GM18511 (cell line): ENCODE results near the gene TDRD9.

ENCODE experiments used
- ATAC-seq: cut with Tn5 transposase; IDR thresholded peaks from one replicate; pipeline ENCODE4 v1.9.1; 2021; ENCODE audit warnings: mild to moderate bottlenecking, moderate library complexity; ENCODE audit not compliant: unreplicated experiment

Gene TDRD9

DNA sequence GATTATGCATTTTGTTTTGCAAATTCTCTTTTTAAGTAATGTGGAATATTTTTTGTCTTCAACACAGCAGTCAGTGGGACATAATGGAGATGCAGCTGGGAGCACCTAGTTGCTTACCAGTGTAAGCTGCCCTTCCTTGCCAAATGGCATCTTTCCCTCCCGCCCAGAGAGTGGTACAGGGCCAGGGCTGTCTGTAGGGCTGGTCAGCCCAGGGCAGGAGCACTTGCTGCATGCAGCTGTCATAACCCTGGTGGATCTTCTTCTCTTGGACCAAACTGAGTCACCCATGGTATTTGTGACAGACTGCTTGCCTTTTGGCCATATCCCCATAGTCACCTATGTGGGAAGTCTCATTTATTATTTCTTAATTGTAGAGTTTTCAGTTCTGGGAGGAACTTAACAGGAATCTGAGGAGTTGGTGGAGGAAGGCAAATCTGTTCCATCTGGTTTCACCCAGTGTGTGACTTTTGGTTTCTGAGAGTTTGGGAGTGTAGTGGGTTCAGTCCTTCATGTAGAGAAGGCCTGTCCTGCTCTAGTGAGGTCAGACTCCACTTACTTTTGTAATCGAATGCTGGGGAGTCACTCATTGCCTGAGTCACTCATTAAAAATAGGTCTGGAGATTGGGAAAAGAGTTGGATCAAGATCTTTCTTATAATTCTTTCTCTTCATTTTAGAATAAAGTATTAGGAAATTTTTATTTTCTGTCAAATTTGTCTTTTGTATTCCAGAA, 95.2 kb downstream of the TDRD9 start:
- no peak for ATAC-seq

DNA sequence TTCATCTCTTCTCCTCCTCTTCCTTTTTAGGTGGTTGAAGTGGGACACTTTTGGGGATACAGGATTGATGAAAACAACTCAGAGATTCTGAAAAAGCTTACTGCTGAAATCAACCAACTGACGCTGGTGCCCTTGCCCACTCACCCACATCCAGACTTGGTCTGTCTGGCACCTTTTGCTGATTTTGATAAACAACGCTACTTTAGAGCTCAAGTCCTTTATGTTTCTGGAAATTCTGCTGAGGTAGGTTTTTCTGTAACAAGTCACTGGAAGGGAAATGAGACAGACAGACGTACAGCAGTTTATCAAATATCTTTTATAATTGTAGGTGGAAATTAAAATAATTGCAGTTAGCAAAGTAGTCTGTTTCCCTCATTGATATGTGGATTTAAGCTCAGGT, 97.3 kb downstream of the TDRD9 start:
- ATAC-seq, result no peak

DNA sequence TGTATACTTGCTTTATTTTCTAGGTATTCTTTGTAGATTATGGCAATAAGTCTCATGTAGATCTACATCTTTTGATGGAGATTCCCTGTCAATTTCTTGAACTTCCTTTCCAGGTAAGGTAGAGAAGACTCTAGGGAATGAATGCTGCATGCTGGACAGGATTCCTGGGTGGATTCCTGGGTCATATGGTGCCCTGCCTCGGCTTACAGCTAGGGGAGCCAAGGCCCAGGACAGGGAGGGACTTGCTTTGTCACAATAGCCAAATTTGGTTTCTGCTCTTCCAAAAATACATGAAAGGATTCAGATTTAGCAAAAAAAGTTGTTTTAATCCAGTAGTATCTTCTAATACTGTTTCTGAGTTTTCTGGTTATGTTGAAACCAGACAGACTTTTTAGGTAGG, 97.8 kb downstream of the TDRD9 start:
- no peak for ATAC-seq

DNA sequence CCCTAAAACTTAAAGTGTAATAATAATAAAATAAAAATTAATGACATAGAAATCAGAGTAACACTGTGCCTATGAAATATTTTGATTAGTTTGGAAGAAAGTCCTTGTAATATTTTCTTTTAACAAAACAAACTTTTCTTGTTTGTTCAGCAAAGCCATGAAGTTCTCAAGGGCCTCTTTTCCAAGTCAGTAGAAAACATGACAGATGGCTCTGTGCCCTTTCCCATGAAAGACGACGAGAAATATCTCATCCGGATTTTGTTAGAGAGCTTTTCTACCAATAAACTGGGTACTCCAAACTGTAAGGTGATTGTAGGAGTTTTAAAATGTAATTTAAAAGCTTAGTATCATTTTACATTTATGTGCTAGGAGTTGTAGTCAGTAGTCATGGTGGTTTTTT, 102.7 kb downstream of the TDRD9 start:
- no peak for ATAC-seq

DNA sequence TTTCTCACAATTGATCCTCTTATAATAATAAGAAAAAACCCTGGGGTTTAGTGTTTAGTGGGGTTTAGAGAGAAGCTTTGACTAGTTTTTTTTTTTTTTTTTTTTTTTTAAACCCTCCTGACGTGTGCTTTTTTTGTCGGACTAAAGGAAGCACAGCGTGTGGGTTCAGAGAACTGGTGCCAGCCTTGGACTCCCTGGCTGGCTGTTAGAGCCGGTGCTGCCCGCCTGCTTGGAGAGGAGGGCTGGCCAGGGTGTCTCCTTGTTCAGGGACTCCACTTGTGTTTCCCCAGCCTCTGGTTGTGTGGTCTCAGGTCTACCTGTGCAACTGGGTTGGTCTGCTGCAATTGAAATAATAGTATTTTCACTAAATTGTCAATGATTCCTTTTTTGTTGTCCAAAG, 103.1 kb downstream of the TDRD9 start:
- no peak for ATAC-seq

DNA sequence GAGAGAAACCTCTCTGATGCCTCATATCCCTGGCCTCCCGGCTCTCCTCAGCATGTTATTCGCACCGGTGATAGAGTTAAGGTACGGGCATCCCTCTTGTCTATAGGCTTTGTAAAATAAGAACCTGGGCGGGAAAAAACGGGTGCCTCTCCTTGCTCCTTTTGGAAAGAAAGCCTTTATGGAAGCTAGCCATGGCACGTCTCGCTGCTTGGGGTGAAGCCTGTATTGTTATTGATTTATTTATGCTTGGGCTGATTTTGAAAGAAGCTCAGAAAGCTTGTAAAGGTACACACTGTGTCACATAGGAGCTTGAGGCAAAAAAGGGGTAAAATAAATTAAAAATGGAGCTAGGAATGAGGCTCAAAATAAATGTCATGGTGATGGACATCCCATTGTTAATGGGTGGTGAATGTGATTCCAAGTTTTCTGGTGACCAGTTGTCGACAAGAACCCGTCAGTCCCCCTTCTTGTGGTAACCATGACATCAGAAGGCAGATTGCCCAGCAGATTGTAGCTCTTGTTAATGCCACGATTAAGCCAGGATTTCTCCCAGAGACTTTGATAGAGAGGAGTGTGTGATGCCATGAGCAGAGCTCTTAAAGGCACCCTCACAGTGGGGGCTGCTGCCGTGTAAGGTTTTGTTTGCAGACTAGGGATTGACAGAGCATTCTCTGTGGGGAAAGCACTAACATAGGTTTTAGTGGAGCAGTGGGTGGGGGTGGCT, 106.9 kb downstream of the TDRD9 start:
- ATAC-seq, result no peak

DNA sequence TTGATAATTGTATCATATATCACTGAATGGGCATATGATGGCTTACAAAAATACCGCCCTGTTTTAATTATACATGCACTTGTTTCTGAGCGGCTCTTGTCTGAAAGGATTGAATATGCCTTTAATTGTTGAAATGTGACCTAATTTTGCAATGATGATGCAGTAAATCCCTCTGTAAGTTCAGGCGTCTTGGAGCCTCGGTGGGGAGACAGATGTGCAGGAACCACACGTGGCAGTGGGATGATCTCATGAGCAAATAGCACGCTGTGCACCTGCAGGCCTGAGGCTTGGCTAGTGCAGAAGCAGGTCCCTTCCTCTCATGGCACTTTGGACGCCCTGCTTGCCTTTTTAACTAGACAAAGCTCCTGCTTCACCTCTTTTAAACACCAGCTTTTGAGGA, 108.0 kb downstream of the TDRD9 start:
- no peak for ATAC-seq

DNA sequence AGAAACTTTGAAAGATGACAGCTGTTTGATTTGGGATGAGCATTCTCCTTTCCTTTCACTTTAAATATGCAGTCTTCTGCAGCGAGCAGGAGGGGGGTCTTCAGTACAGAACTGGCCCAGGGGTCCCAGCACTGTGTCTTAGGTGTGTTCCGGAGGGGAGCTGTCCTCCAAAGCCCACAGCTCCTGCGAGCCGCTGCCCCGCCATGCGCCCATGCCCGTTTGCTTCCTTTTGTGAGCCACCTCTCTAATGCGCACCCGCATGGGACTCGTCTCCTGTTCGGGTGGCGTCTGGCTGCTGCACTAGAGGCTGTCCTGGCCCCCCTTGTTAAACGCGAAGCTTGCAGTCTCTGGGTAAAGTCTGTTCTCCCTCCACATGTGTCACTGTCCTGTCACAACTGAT, 108.8 kb downstream of the TDRD9 start:
- no peak for ATAC-seq

DNA sequence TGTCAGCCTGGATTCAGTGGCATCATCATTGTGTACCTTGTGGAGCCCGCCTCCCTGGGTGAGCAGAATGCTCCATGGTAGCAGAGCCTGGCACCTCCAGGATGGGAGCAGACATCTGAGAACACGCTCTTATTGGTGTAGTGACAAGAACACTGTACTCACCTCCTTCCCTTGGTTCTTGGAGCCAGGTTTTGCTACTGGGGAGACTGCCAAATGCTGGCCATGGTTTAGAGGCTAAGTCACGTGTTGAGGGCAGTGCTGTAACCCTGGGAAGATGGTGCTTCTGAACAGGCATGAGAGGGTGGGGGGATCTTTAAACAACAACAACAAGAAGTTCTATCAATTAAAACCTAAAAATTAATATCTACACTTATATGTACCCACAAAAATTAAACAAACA, 109.6 kb downstream of the TDRD9 start:
- no peak for ATAC-seq

DNA sequence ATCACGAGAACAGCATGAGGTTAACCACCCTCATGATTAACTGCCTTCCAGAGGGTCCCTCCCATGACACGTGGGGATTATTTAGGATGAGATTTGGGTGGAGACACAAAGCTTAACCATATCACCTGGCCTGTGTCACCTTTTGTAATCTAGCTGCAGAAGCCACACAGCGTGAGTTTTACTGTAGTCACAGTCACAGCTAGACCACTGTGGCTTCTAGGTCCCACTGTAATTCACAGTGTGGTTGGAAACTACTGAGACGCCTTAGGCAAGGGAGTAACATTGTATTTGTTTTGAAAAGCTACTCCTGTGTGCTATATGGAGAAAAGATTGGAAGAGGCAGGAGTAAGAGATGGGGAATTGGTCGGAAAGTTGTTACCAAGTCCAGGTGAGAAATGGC, 111.0 kb downstream of the TDRD9 start:
- ATAC-seq, result no peak

DNA sequence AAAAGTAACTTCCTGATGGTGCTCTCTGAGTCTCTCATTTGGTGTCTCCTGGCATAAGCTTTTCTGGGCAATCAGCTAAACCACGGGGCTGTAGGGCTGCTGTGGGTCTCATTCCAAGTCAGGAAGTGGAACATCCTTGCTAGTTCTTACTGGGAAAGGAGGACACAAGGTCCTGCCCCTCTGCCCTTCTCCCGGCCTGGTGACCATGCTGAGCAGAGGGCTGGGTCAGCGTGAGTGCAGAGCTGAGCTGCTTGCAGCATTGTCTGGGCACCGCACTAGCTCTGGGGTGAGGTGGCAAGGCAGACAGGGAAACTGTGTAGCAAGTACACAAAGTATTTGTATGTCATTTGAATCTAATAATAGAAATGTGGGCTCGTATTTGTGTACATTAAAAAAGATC, 112.3 kb downstream of the TDRD9 start:
- ATAC-seq, result no peak

DNA sequence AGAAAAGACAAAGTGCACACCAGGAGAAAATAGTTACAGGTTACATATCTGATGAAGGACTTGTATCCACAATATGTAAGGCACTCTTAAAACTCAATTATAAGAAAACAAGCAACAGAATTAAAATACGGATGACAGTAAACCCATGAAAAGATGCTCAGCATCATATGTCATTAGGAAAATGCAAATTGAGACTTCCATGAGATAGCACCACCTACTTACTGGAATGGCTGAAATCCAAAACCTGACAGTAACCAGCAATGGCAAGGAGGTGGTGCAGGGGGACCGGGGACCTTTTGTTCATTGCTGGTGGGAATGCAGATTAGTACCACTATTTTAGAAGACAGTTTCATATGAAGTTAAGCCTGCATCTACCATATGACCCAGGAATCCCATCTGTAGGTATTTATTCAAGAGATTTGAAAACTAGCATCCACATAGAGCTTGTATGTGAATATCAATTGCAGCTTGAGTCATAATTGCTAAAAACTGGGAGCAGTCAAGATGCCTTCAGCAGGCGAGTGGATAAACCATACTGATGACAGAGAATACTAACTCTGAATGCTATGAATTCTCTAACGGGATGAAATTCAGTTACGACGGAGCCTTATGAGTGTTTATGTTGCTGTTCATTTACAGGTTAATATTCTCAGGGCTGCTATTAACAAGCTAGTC, 113.3 kb downstream of the TDRD9 start:
- no peak for ATAC-seq

DNA sequence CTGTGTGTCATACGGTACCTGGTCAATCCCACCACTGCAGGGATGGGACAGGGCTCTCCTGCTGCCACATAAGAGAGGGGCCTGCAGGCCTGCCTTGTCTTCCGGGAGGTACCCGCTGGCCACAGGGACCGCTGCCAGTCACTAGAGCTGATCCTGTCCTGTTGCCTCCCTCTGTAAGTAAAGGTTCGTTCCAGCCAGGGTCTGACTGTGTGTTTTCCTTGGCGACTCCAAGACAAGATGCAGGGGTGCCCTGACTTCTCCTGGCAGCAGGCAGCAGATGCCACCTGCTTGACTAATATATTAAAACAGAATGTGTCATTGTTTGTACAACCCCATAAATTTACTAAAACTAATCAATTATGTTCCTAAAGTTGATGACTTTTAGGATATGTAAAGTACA, 115.8 kb downstream of the TDRD9 start:
- ATAC-seq, result no peak

DNA sequence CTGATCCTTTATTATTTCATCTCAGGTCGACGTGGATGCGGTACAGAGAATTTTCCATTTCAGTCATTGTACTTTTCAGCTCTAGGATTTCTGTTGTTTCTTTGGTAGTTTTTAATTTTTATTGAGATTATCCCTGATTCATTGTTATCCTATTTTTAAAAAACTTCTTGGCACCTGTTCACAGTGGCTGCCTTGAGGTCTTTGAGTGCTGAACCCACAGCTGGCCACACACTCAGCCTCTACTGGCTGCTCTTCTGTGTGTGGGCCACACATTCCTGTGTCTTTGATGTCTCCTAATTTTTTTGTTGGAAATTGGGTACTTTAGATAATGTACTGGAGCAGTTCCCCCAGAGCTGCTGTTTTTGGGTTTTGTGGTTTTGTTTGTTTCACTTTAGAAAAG, 119.5 kb downstream of the TDRD9 start:
- ATAC-seq, result no peak

DNA sequence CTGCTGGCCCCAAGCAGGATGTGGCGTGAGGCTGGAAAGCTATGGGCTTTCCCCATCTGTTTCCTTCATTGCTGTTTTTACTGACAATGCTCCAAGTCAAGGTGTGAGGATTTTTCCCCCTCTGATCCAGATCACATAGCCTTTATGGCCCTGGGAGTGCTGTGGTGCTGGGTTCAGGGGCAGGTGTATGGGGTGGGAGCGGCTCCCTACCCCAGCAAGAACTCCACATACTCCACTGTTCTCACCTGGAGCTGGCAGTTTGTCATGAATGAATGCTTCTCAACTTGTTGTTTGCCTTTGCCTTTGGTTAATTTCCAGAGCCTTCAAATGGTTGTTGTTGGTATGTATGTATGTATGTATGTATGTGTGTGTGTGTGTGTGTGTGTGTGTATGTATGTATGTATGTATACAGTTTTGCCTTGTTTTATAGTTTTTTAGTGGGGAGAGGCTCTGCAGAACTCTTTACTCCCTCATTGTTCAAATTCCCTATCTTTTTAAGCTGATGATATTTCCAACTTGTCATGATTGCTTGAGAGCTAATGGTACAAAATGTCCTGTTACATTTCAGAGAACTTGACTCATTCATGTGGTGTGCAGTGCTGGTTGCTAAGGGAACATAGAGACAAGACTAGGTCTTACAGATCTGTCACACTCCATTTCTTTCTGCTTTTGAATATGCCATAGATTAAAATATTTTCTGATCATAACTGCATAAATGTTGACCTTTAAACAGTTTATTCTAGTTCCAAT, 120.7 kb downstream of the TDRD9 start:
- ATAC-seq, result no peak

DNA sequence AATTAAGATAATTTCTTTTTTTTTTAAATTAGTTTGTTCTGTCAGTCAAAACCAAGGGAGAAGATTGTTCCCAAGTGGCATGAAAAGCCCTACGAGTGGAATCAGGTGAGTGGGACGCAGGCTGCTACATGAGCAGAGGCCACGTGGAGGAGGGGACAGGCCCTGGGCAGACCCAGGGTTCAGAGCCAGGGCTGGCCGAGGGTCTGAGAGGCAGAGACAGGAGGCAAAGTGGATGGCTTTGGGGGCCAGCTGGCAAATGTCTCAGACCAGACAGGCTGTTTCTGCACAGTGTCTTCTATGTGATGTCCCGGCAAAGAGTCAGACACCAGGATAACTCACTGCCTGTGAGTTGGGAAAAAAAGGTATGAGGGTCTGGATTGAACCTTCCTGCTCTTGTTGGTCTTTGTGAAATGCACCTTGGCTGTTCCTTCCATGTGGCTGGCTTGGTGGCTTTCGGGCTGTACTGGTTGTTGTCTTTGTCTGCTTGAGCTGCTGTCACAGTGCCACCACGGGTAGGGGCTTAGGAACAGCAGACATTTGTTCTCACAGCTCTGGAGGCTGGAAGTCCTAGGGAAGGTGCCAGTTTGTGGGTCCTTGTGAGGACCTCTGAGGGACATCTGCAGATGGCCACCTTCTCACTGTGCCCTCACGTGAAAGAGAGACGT, 121.5 kb downstream of the TDRD9 start:
- no peak for ATAC-seq

DNA sequence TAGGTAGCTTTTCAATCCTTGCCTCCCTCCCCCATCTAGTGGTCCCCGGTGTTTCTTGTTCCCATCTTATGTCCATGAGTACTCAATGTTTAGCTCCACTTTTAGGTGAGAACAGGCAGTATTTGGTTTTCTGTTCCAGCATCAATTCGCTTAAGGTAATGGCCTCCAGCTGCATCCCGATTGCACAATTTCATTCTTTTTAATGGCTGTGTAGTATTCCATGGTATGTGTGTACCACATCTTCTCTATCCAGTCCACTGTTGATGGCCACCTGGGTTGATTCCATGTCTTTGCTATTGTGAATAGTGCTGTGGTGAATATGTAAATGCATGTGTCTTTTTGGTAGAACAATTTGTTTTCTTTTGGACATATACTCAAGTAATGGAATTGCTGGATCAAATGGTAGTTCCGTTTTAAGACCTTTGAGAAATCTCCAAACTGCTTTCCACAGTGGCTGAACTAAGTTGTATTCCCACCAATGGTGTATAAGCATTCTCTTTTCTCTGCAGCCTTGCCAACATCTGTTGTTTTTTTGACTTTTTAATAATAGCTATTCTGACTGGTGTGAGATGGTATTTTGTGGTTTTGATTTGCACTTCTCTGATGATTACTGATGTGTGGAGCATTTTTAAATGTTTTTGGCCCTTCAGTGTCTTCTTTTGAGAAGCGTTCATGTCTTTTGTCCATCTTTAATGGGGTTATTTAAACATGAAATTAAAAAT, 123.0 kb downstream of the TDRD9 start:
- no peak for ATAC-seq

DNA sequence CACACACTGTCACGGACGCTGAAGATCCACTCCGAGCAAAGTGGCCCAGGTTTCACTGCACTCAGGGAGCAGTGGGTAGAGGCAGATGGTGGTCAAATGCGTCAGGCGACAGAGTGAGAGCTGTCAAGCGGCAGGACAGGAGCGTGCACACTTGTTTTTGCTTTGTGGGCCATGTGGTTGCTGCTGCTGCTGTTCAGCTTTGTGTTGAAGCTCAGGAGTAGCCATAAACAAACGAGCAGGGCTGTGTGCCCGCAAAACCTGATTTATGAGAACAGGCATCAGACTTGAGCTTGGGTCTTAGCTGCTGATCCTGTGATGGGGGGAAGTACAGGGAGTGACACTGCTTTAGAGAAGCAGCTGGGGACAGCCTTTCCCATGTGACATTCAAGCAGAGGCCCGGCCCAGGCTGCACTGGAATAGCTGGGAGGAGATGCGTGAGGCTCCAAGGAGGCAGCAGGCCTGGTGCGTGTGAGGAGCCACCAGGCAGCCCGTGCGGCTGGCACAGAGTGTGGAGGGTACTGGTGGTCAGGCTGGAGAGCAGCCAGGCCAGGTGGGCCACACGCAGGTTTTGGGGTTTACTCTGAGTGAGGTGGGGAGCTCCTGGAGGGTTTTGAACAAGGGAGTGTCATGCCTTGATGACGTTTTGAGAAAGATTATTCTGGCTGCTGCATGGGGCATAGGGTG, 126.1 kb downstream of the TDRD9 start:
- no peak for ATAC-seq

DNA sequence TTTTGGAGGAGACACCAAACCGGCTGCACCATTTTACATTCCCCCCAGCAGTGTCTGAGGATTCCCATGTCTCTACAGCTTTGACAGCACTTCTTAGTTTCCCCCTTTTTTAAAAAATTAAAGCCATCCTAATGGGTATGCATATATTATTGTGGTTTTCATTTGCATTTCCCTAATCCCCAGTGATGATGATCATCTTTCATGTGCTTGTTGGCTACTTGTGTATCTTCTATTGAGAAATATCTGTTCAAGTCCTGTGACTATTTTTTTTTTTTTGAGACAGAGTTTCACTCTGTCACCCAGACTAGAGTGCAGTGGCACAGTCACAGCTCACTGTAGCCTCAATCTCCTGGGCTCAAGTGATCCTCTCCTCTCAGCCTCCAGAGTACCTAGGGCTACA, 134.0 kb downstream of the TDRD9 start:
- no peak for ATAC-seq

DNA sequence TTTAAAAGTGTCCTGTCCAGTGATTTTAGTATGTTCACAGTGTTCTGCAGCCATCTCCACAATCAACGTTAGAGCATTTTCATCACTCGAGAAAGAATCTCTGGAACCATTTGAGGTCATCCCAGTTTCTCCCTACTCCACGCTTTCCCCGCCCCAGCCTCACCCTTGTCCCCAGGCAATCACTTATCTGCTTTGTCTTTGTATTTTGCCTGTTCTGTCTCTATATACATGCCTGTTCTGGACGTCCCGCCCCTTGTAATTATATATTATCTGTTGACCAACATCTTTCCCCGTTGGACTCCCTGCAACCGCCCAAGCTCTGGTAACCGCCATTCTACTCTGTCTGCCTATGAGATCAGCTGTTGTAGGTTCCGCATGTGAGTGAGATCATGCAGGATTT, 135.7 kb downstream of the TDRD9 start:
- ATAC-seq, result no peak
